Effector memory CD8-positive, alpha-beta T cell (primary cell): ENCODE data around the gene GFY.

Experiments used
- ATAC-seq: fragments of 150-1000 bp; cut with Tn5 transposase; replicated peaks from 2 replicates; pipeline ENCODE4 v1.10.0; 2021; ENCODE audit warnings: mild to moderate bottlenecking, moderate library complexity
- DNase-seq, 3 experiments: peaks; one replicate each; pipeline ENCODE4 v3.0.0; 2021
- H3K27ac Mint-ChIP-seq, 2 donors: one replicate each; pipeline ENCODE4 v1.8.0; 2022; ENCODE audit warnings: mild to moderate bottlenecking in 2 of 2, mixed read lengths in 2 of 2, moderate library complexity in 2 of 2
- H3K27me3 Mint-ChIP-seq, 2 donors: one replicate each; pipeline ENCODE4 v1.8.0; 2022; ENCODE audit warnings: mixed read lengths in 2 of 2
- H3K36me3 Mint-ChIP-seq: one replicate; pipeline ENCODE4 v1.8.0; 2022; ENCODE audit warnings: mild to moderate bottlenecking, moderate library complexity, mixed read lengths; ENCODE audit not compliant: insufficient read depth
- H3K4me1 Mint-ChIP-seq, 2 donors: one replicate each; pipeline ENCODE4 v1.8.0; 2022; ENCODE audit warnings: low read depth in 2 of 2, mixed read lengths in 2 of 2
- H3K4me3 Mint-ChIP-seq, 2 donors: one replicate each; pipeline ENCODE4 v1.8.0; 2022; ENCODE audit warnings: mild to moderate bottlenecking in 2 of 2, mixed read lengths in 2 of 2, moderate library complexity in 2 of 2
- H3K9me3 Mint-ChIP-seq, 2 donors: one replicate each; pipeline ENCODE4 v1.8.0; 2022; ENCODE audit warnings: mixed read lengths in 2 of 2

GFY gene

DNA sequence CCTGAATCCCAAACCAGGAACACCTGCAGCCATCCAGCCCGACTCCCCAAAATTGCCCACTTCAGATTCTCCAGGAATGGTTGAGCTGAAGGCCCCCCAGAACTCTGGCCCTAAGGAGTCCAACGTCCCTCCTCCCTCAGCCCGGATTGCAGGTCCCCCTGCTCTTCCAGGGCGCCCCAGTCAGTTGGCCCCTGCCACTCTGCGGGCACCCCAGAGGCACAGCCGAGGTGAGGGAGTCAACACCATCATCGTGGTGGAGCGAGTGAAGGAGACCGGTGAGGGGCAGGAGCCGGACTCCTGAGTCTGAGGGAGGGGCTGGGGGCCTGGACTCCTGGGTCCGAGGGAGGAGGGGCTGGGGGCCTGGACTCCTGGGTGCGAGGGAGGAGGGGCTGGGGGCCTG lies 2.2 kb downstream of the GFY start:
- ATAC-seq (no peak), DNase-seq (no peak)
- H3K4me3 Mint-ChIP-seq, result peak overlapping the region; percentile 17 to 34
- no peak overlapping the region for H3K27ac Mint-ChIP-seq
- peaks cover 88 to 100% of the 10 kb centered on the region in 2 donors for H3K27me3 Mint-ChIP-seq
- no peaks in the 10 kb centered on the region for H3K9me3 Mint-ChIP-seq
- H3K36me3 Mint-ChIP-seq, result peaks cover 16% of the 10 kb centered on the region
- peaks cover 42 to 47% of the 10 kb centered on the region in 2 donors for H3K4me1 Mint-ChIP-seq

DNA sequence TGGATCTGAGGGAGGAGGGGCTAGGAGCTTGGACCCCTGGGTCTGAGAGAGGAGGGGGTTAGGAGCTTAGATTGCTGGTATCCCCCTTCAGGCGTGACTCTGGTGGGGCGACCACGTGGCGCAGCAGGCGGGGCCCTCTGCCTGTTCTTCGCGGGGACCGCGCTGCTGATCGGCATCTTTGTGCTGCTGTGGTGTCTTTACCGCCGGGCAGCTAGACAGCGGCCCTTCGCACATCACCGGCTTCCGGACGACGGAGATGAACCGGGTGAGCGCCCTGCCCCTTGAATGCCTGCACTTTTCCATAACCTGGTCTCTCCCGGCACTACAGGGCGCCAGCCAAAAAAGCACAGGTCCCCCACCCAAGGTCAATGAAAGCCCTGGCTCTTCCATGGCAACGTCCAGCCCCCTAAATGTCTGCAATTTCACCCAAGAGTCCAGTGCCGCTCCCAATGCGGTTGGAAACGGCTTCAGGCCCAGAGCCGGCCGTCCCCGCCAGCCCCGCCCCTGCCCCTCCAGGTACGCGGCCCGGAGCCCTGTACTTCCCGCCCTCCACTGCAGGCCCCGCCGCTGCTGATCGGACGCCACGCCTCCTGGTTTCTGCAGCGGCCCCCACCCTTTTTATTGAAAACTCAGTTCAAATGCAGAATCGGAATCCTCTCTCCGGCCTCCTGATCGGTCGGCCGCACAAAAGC lies 2.8 kb downstream of the GFY start:
- Mint-ChIP-seq H3K27ac (no peak overlapping the region), H3K4me3 (peak overlapping the region; percentile 58 to 62)

GRCh38 chr19:49428547-49429451 lies 3.6 kb downstream of the GFY start:
- Mint-ChIP-seq H3K9me3 (no peaks in the 10 kb centered on the region), H3K27ac (no peak overlapping the region), H3K36me3 (peaks cover 16% of the 10 kb centered on the region), H3K27me3 (peaks cover 88 to 100% of the 10 kb centered on the region in 2 donors), H3K4me1 (peaks cover 36 to 38% of the 10 kb centered on the region in 2 donors), H3K4me3 (peak overlapping the region; percentile 58 to 62)
- no peak for DNase-seq
- ATAC-seq, result no peak

More for the DNA sequence above, 2.8 kb downstream of the GFY start:
- peak in 1 of 3 experiments; percentile 31 for DNase-seq
- Mint-ChIP-seq H3K27me3 (peaks cover 88 to 100% of the 10 kb centered on the region in 2 donors), H3K9me3 (no peaks in the 10 kb centered on the region), H3K4me1 (peaks cover 40 to 42% of the 10 kb centered on the region in 2 donors), H3K36me3 (peaks cover 16% of the 10 kb centered on the region)
- peak; percentile 45 for ATAC-seq

DNA sequence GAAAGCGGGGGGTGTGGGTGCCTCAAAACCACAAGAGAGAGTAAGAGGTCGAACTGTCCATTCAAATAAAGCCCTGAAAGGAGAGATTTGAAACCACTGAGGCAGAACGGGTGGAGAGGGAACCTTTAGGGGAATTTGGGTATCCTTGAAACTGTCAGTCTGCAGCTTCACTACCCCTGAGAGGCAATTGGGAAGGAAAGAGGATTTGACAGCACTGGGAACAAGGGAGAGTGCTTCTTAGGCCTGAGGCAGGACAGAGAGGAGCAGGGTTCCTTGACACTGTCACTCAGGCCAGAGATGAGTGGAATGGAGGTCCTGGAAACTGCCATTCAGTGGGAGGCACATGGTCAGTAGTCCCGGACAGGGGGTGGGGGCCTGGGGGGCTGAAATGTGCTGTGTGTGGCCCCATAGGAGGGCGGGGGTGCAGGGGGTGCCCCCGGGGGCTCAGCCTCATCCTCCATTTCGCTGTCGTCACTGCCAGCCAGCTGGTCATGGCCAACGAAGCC lies 5.0 kb downstream of the GFY start:
- Mint-ChIP-seq H3K4me1 (peaks cover 33% of the 10 kb centered on the region in 2 donors), H3K27ac (no peak overlapping the region), H3K4me3 (no peak overlapping the region), H3K9me3 (no peaks in the 10 kb centered on the region), H3K27me3 (peaks cover 91 to 100% of the 10 kb centered on the region in 2 donors), H3K36me3 (peaks cover 16% of the 10 kb centered on the region)
- DNase-seq, result no peak
- ATAC-seq, result no peak

DNA sequence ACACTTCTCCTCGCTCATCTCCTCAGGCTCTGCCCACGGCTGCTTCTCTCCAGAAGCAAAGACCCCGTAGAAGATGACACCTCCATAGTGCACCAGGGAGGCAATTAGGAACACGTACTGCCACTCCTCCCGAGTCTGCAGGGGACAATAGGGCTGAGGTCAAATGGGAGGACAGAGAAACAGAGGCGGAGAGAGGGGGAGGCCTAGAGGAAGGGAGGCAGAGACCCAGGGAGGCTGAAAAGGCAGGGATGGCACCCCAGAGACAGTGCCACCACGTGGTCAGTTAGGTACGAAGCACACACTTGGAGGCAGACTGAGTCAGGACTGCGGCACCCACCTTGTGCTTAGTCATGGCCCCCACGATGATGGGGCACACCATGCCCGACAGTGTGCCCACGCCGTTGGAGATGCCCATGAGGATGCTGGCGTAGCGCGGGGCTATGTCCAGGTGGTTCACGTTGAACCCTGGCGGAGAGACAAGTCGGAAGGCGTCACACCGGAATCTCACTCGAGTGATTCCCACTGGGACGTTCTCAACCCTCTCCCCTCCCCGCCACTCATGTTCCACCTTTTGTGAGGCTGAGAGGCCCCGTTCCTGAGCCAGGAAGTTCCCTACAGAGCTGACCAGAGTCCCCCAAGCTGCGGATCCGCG lies 5.6 kb downstream of the GFY start:
- no peak for DNase-seq

GRCh38 chr19:49431330-49431749 lies 6.2 kb downstream of the GFY start:
- Mint-ChIP-seq H3K9me3 (no peaks in the 10 kb centered on the region), H3K36me3 (peaks cover 14% of the 10 kb centered on the region), H3K4me1 (peaks cover 30% of the 10 kb centered on the region in 2 donors), H3K4me3 (no peak overlapping the region), H3K27ac (no peak overlapping the region), H3K27me3 (peaks cover 91 to 100% of the 10 kb centered on the region in 2 donors)
- DNase-seq (no peak), ATAC-seq (no peak)

More for the DNA sequence above, 5.6 kb downstream of the GFY start:
- H3K27me3 Mint-ChIP-seq, result peaks cover 91 to 100% of the 10 kb centered on the region in 2 donors
- no peak overlapping the region for H3K27ac Mint-ChIP-seq
- H3K4me1 Mint-ChIP-seq, result peaks cover 30 to 32% of the 10 kb centered on the region in 2 donors
- ATAC-seq, result no peak
- H3K36me3 Mint-ChIP-seq, result peaks cover 16% of the 10 kb centered on the region
- H3K9me3 Mint-ChIP-seq, result no peaks in the 10 kb centered on the region
- H3K4me3 Mint-ChIP-seq, result no peak overlapping the region

GRCh38 chr19:49432141-49433073 lies 7.2 kb downstream of the GFY start:
- peaks cover 12% of the 10 kb centered on the region for H3K36me3 Mint-ChIP-seq
- DNase-seq, result no peak
- ATAC-seq, result peak; percentile 69

DNA sequence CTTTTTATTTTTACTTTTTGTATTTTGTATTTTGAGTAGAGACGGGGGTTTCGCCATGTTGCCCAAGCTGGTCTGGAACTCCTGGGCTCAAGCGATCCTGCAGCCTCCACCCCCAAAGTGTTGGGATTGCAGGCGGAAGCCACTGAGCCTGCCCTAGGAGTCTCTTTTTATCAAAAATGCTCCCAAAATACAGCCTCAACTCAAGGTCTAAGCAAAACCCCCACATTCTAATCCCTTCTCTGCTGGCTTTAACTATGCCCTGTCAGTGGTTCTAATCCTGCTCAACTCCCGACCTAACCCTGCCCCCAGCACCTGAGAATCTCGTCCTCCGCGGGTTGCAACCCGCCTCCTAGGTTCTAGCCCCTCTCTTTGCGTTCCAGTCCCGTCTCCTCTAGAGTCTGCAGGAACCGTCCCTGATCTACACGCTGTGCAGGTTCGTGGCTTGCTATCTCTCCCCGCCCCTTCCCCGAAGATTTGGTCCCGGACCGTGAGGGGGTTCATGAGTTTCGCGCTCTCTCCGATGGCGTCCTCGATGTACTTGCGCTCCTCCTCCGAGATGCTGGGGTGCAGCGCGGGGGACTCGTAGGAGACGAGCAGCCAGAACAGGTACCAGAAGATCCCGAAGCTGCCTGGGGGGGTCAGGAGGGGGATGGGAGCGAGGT lies 8.2 kb downstream of the GFY start:
- H3K4me3 Mint-ChIP-seq, result peak overlapping the region in 1 of 2 donors; percentile 49
- H3K27ac Mint-ChIP-seq, result no peak overlapping the region

More at GRCh38 chr19:49432141-49433073, 7.2 kb downstream of the GFY start:
- Mint-ChIP-seq H3K27me3 (peaks cover 91 to 100% of the 10 kb centered on the region in 2 donors), H3K4me3 (peak overlapping the region in 1 of 2 donors; percentile 38), H3K27ac (no peak overlapping the region), H3K4me1 (peaks cover 23 to 26% of the 10 kb centered on the region in 2 donors), H3K9me3 (no peaks in the 10 kb centered on the region)

DNA sequence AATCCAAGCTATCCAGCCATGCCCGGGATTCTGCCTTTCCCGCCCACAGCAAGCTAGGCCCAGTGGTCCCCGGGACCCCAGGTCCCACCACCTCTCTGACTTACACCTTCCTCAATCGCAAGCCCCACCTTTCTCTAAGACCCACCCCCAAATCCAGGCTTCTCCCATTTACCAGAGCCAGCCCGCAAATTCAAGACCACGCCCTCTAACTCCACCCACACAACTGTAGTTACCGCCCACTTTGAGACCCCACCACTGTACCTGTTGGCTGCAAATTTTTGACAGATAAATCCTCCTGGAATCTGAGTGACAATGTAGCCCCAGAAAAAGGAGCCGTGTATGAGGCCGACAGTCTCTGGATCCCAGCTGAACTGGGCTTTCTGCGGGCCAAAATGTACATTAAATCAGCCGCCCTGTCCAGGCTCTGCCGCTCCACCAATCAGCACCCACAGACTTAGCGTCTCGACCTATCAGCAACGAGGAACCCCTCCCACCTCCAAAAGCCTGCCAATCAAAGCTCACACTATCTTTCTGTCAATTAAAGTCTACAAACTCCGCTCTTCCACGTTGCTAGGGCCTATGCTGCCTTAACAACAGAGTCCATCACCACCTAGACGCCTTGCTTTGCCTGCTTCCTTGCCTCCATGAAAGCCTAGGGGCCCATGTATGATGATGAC lies 9.9 kb downstream of the GFY start:
- DNase-seq (no peak), ATAC-seq (no peak)
- Mint-ChIP-seq H3K27me3 (peaks cover 91 to 100% of the 10 kb centered on the region in 2 donors), H3K4me3 (no peak overlapping the region), H3K4me1 (peaks cover 11 to 20% of the 10 kb centered on the region in 2 donors), H3K9me3 (no peaks in the 10 kb centered on the region), H3K27ac (no peak overlapping the region), H3K36me3 (peaks cover 3% of the 10 kb centered on the region)

More for the DNA sequence above, 8.2 kb downstream of the GFY start:
- H3K36me3 Mint-ChIP-seq, result peaks cover 6% of the 10 kb centered on the region
- no peak for ATAC-seq
- no peak for DNase-seq
- no peaks in the 10 kb centered on the region for H3K9me3 Mint-ChIP-seq
- peaks cover 15 to 20% of the 10 kb centered on the region in 2 donors for H3K4me1 Mint-ChIP-seq
- H3K27me3 Mint-ChIP-seq, result peaks cover 91 to 100% of the 10 kb centered on the region in 2 donors

- DNase-seq (no peak), ATAC-seq (no peak)
- peaks cover 91 to 100% of the 10 kb centered on the region in 2 donors for H3K27me3 Mint-ChIP-seq
- no peak overlapping the region for H3K27ac Mint-ChIP-seq
- H3K9me3 Mint-ChIP-seq, result no peaks in the 10 kb centered on the region
- H3K4me1 Mint-ChIP-seq, result peaks cover 13 to 23% of the 10 kb centered on the region in 2 donors
- H3K36me3 Mint-ChIP-seq, result peaks cover 5% of the 10 kb centered on the region
- H3K4me3 Mint-ChIP-seq, result peak overlapping the region in 1 of 2 donors; percentile 15
Observed at GRCh38 chr19:49435670-49436069, 10.5 kb downstream of the GFY start.

- Mint-ChIP-seq H3K9me3 (no peaks in the 10 kb centered on the region), H3K27me3 (peaks cover 94 to 100% of the 10 kb centered on the region in 2 donors), H3K27ac (no peak overlapping the region), H3K4me1 (peaks cover 17 to 25% of the 10 kb centered on the region in 2 donors), H3K4me3 (no peak overlapping the region), H3K36me3 (peaks cover 5% of the 10 kb centered on the region)
- peak; percentile 31 for ATAC-seq
- DNase-seq, result peak in 1 of 3 experiments; percentile 41
Observed at GRCh38 chr19:49436381-49437017, 11.3 kb downstream of the GFY start.
